Memory B cell (primary cell): ENCODE results near the gene NTN3.

ENCODE experiments used
- ATAC-seq: fragments of 150-1000 bp; cut with Tn5 transposase; 2 replicates; pipeline ENCODE4 v1.10.0; 2021; ENCODE audit warnings: low read depth, mild to moderate bottlenecking, moderate library complexity
- DNase-seq, 2 donors: peaks; one replicate each; pipeline ENCODE4 v3.0.0; 2022; ENCODE audit warnings: low spot score in 2 of 2
- H3K27ac Mint-ChIP-seq: one replicate; pipeline ENCODE4 v1.8.0; 2022; ENCODE audit warnings: mild to moderate bottlenecking, moderate library complexity, mixed read lengths
- H3K27me3 Mint-ChIP-seq: one replicate; pipeline ENCODE4 v1.8.0; 2022; ENCODE audit warnings: mixed read lengths
- H3K36me3 Mint-ChIP-seq: one replicate; pipeline ENCODE4 v1.8.0; 2022; ENCODE audit warnings: mild to moderate bottlenecking, mixed read lengths
- H3K4me1 Mint-ChIP-seq: one replicate; pipeline ENCODE4 v1.8.0; 2022; ENCODE audit warnings: mixed read lengths
- H3K4me3 Mint-ChIP-seq: one replicate; pipeline ENCODE4 v1.8.0; 2022; ENCODE audit warnings: mild to moderate bottlenecking, moderate library complexity, mixed read lengths
- H3K9me3 Mint-ChIP-seq: one replicate; pipeline ENCODE4 v1.8.0; 2022; ENCODE audit warnings: mixed read lengths

NTN3 gene

DNA sequence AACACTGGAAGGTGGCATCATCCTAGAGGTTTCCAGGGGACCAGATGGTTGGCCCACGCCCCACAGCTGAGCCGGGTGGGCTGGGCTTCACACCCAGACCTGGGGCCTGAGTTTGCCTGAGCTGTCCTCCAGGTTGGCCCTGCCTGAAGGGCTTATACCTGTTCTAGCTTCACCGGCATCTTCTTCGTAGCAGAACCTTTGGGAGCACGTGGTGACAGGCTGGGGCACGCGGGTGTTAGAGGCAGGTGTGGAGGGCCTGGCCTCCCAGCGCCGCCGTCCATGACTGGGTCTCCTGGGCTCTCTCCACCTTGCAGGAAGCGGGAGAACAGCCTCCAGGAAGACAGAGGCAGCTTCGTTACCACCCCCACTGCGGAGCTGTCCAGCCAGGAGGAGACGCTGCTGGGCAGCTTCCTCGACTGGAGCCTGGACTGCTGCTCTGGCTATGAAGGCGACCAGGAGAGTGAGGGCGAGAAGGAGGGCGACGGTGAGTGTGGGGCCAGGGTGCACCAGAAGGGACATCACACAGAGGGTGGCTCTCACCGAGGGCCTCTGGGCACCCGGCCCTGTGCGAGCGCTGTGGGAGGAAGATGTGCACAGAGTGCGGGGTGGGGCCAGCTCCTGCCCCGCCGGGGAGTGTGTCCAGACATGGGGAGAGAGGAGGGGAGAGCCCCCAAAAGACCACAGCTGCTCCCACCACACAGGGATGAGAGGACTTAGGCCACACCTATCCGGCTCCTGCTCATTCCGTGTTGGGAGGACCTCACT lies 15.8 kb upstream of the NTN3 start:
- Mint-ChIP-seq H3K27ac (no peak overlapping the region), H3K9me3 (no peaks in the 10 kb centered on the region), H3K36me3 (peaks cover 6% of the 10 kb centered on the region), H3K27me3 (peaks cover 2% of the 10 kb centered on the region), H3K4me1 (peaks cover 4% of the 10 kb centered on the region), H3K4me3 (no peak overlapping the region)
- ATAC-seq, result no peak
- no peak for DNase-seq

DNA sequence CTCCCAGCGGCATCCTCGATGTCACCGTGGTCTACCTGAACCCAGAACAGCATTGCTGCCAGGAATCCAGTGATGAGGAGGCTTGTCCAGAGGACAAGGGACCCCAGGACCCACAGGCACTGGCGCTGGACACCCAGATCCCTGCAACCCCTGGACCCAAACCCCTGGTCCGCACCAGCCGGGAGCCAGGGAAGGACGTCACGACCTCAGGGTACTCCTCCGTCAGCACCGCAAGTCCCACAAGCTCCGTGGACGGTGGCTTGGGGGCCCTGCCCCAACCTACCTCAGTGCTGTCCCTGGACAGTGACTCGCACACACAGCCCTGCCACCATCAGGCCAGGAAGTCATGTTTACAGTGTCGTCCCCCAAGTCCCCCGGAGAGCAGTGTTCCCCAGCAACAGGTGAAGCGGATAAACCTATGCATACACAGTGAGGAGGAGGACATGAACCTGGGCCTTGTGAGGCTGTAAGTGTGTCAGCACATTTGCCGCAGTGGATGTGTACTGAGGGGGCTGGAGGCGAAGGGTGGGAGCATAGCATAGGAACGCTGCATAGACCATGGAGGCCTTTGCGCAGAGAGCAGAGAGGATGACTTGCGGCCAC lies 14.4 kb upstream of the NTN3 start:
- DNase-seq (no peak), ATAC-seq (no peak)
- H3K4me3 Mint-ChIP-seq, result no peak overlapping the region
- peaks cover 4% of the 10 kb centered on the region for H3K4me1 Mint-ChIP-seq
- no peaks in the 10 kb centered on the region for H3K9me3 Mint-ChIP-seq
- H3K27ac Mint-ChIP-seq, result no peak overlapping the region
- H3K36me3 Mint-ChIP-seq, result peaks cover 4% of the 10 kb centered on the region
- H3K27me3 Mint-ChIP-seq, result peaks cover 2% of the 10 kb centered on the region

DNA sequence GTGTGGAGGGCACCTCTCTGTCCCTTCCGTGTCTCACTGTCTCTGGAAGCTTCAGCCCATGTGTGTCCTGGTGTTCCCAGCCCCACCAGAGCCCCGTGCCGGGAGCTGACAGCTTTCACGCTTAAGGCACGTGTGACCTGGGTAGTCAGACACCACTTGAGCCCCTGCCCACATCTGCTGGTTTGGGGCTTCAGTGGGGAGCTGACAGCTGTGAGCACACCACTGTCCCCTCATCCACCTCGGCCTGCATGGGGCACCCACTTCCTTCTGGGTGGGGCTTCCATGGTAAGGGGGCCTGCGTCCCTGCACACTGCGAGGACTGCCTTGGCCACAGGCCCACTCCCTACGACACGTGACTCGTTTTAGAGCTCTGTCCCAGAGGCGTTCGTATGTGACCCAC lies 13.8 kb upstream of the NTN3 start:
- H3K9me3 Mint-ChIP-seq, result no peaks in the 10 kb centered on the region
- H3K27me3 Mint-ChIP-seq, result peaks cover 2% of the 10 kb centered on the region
- DNase-seq, result no peak
- no peak overlapping the region for H3K27ac Mint-ChIP-seq
- ATAC-seq, result no peak
- peaks cover 4% of the 10 kb centered on the region for H3K4me1 Mint-ChIP-seq
- peaks cover 4% of the 10 kb centered on the region for H3K36me3 Mint-ChIP-seq
- H3K4me3 Mint-ChIP-seq, result no peak overlapping the region

DNA sequence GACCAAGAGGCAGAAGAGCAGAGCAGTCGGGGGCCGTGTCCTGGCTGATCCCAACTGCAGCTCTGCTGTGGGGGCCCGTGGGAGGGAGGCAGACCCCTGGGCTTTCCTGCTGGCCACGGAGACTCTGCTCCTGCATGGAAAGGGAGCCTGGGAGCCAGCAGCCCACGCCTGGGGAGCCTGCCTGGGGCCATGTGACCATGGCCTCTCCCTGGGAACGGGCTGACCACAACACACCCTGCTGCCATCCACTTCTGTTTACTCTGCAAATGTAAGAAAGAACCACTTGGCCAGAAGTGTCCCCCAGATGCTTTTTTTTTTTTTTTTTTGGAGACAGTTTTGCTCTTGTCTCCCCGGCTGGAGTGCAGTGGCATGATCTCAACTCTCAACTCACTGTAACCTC lies 13.2 kb upstream of the NTN3 start:
- Mint-ChIP-seq H3K9me3 (no peaks in the 10 kb centered on the region), H3K27me3 (peaks cover 2% of the 10 kb centered on the region), H3K27ac (no peak overlapping the region), H3K36me3 (peaks cover 4% of the 10 kb centered on the region), H3K4me1 (peaks cover 4% of the 10 kb centered on the region), H3K4me3 (no peak overlapping the region)
- DNase-seq (no peak), ATAC-seq (no peak)

DNA sequence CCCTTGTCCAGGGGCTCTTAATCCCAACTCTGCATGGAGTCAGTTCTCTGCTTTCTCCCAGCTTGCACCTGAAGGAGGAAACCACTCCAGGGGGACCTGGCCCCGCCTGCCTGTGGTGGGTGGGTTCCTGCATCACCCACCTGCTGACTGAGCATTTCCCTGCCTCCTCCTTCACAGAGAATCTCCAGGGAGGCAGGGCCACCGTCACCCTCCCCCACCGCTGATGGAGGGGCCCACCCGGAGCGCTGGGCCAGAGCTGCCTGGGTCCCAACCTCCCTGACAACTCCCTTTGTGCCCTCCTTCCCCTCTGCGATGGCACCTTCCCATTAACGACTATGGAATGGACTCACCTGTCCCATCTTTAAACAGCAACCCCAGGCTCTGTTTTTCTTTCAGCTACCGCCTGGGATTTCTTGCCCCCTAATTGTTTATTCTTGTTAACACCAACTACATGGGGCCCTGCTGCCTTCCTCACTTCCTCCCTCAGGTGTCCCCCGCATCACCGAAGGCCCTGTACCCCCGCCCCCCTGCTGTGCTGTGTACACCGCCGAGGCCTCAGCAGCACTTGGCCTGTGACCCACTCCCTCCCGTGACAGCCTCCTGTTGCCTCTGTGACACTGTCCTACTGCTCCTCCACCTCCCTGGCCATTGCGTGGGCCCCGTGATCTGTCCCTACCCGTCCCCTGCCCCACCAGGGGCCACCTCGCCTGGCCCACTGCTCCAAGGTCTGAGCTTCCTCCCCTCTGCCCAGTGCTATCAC lies 12.0 kb upstream of the NTN3 start:
- ATAC-seq (no peak), DNase-seq (no peak)
- peak overlapping the region; percentile 85 for H3K4me3 Mint-ChIP-seq
- H3K36me3 Mint-ChIP-seq, result no peaks in the 10 kb centered on the region
- H3K27ac Mint-ChIP-seq, result no peak overlapping the region
- peaks cover 2% of the 10 kb centered on the region for H3K27me3 Mint-ChIP-seq
- H3K4me1 Mint-ChIP-seq, result peaks cover 4% of the 10 kb centered on the region
- H3K9me3 Mint-ChIP-seq, result no peaks in the 10 kb centered on the region

DNA sequence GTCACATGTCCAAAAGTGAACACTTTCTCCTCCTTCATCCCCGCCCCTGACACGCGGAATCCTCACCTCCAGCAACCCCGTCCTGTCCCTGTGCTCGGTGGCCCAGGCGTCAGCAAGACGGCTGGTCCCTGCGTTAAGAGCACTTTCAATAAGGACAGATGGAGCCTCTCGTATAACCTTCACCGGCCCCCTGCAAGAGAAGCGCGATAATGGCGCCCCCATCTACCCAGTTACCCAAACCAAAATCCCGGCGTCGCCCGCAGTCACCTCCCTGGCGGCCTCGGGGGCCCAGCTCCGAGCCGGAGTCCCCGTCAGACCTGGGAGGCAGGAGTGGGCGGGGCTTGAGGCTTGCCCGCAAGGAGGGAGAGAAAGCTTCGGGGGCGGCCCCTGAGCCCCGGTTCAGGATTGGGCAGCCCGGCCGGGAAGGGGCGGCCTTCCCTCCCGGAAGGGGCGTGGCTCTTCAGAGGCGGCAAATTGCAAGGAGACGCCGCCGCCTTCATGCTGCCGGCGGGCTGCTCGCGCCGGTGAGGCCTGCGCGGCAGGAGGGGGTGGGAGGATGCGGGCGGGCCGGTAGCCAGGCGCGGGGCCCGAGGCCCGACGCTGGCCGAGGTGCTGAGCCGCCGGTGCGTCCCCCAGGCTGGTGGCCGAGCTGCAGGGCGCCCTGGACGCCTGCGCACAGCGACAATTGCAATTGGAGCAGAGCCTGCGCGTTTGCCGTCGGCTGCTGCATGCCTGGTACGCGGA lies 11.3 kb upstream of the NTN3 start, which contains the start of gene TEDC2:
Gene TEDC2, plus strand, starts transcription at position 463 of the 744 bp plus-strand sequence. Its CDS starts 36 bp downstream, at position 499.
- peaks cover 4% of the 10 kb centered on the region for H3K4me1 Mint-ChIP-seq
- no peaks in the 10 kb centered on the region for H3K36me3 Mint-ChIP-seq
- DNase-seq, result peak; percentile 89 to 93
- no peak within 1 kb of the TSS for H3K27ac Mint-ChIP-seq
- no peaks in the 10 kb centered on the region for H3K9me3 Mint-ChIP-seq
- ATAC-seq, result peak; percentile 99
- H3K4me3 Mint-ChIP-seq, result peak within 1 kb of the TSS; percentile 85
- peaks cover 2% of the 10 kb centered on the region for H3K27me3 Mint-ChIP-seq

DNA sequence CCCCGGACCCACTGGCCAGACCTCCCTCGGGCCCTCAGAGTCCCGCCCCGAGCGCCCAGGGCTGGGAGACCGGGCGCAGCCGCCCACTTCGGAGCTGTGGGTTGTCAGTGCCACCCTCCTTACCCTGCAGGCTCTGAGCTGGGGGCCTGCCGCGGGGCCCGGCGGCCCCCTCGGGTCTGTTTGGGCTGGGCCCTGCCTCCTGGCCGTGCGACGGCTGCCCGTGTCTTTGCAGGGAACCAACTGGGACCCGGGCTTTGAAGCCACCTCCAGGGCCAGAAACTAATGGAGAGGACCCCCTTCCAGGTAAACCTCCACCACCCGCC lies 10.7 kb upstream of the NTN3 start:
- Mint-ChIP-seq H3K4me3 (no peak overlapping the region), H3K36me3 (no peaks in the 10 kb centered on the region), H3K9me3 (no peaks in the 10 kb centered on the region), H3K27me3 (peaks cover 2% of the 10 kb centered on the region), H3K27ac (no peak overlapping the region), H3K4me1 (peaks cover 4% of the 10 kb centered on the region)
- ATAC-seq (no peak), DNase-seq (no peak)

DNA sequence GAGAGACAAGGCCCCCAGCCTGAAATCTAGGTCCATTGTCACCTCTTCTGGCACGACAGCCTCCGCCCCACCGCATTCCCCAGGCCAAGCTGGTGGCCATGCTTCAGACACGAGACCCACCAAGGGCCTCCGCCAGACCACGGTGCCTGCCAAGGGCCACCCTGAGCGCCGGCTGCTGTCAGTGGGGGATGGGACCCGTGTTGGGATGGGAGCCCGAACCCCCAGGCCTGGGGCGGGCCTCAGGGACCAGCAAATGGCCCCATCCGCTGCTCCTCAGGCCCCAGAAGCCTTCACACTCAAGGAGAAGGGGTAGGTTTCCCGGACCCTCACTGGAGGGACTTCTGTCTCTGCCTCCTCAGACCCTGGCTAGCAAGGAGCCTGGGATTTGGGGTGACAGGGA lies 10.2 kb upstream of the NTN3 start:
- Mint-ChIP-seq H3K27ac (no peak overlapping the region), H3K9me3 (no peaks in the 10 kb centered on the region), H3K4me3 (peak overlapping the region; percentile 24), H3K4me1 (peaks cover 4% of the 10 kb centered on the region), H3K36me3 (no peaks in the 10 kb centered on the region), H3K27me3 (peaks cover 2% of the 10 kb centered on the region)
- ATAC-seq (no peak), DNase-seq (no peak)

DNA sequence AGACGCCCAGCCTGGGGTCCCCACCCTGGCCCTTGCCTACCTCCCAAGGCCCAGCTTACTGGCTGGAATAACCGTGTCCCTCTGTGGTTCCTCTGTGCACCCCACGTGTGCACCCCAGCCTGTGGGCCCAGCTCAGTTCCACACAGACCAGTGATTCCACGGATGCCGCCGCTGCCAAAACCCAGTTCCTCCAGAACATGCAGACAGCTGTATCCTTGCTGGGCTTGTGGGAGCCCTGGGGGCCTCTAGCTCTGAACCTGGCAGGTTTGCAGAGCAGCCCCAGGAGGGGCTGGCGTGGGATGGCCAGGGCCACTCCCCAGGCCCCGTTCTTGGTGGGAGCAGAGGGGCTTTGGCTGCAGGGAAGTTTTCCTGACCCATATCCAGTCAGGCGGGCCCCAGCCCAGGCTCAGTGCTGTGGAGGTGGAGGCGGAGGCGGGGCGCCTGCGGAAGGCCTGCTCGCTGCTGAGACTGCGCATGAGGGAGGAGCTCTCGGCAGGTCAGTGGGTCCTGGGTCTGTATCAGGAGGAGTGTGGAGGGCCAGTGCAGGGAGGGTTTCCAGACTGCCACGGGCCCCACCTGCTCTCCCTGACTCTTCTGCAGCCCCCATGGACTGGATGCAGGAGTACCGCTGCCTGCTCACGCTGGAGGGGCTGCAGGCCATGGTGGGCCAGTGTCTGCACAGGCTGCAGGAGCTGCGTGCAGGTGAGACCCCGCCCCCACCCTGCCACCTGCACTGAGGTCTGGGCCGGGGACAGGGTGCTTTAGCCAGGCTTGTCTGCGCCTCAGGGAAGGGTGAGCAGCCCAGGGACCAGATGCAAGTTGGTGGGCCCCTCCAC lies 8.8 kb upstream of the NTN3 start:
- peaks cover 6% of the 10 kb centered on the region for H3K4me1 Mint-ChIP-seq
- H3K36me3 Mint-ChIP-seq, result no peaks in the 10 kb centered on the region
- H3K4me3 Mint-ChIP-seq, result no peak overlapping the region
- no peaks in the 10 kb centered on the region for H3K9me3 Mint-ChIP-seq
- no peak for DNase-seq
- ATAC-seq, result no peak
- H3K27ac Mint-ChIP-seq, result no peak overlapping the region
- peaks cover 2% of the 10 kb centered on the region for H3K27me3 Mint-ChIP-seq

DNA sequence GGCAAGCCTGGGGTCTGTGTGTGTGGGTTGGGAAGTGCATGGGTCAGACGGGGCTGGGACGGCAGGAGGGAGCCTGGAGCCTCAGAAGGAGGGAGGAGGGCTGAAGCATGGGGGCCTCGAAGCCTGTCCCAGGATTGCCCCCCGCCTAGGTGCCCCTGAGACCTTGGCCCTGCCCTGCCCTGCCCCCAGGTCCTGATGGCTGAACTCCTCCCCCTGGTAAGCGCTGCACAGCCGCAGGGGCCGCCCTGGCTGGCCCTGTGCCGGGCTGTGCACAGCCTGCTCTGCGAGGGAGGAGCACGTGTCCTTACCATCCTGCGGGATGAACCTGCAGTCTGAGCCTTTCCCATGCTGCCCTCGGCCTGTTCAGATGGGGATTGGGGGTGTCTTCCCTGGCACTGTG lies 6.8 kb upstream of the NTN3 start:
- H3K9me3 Mint-ChIP-seq, result no peaks in the 10 kb centered on the region
- no peak overlapping the region for H3K4me3 Mint-ChIP-seq
- H3K4me1 Mint-ChIP-seq, result peaks cover 15% of the 10 kb centered on the region
- no peak for DNase-seq
- no peak for ATAC-seq
- no peaks in the 10 kb centered on the region for H3K36me3 Mint-ChIP-seq
- H3K27me3 Mint-ChIP-seq, result peaks cover 3% of the 10 kb centered on the region
- no peak overlapping the region for H3K27ac Mint-ChIP-seq

DNA sequence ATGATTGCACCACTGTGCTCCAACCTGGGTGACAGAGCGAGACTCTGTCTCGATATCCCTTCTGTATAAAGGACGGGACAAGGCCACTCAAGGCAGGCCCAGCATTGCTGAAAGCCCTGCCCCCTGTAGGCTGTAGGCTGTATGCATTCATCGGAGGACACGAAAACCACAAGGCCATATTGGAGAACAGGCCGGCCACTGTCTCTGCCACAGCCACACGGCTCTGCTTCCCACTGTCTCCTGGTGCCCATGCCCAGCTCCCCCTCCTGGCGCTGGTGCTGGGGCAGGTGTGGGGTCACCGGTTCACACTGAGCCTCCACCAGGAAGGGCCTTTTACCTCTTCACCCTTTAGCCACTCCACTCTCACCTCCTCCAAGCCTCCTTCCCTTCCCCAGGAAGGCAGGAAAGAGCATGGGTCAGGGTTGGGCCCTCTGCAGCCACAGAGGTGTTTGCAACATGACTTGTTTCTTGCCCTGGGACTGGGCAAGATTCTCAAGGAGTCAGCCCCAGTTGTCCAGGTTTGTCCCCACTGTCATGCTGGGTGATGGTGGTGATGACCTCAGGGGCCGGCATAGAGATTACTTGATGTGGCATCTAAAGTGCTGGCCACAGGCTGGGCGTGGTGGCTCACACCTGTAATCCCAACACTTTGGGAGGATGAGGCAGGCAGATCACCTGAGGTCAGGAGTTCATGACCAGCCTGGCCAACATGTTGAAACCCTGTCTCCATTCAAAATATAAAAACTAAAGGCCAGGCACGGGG lies 5.3 kb upstream of the NTN3 start:
- H3K4me3 Mint-ChIP-seq, result no peak overlapping the region
- no peaks in the 10 kb centered on the region for H3K9me3 Mint-ChIP-seq
- H3K27me3 Mint-ChIP-seq, result peaks cover 10% of the 10 kb centered on the region
- H3K4me1 Mint-ChIP-seq, result peaks cover 22% of the 10 kb centered on the region
- no peaks in the 10 kb centered on the region for H3K36me3 Mint-ChIP-seq
- DNase-seq (no peak), ATAC-seq (no peak)
- H3K27ac Mint-ChIP-seq, result no peak overlapping the region

DNA sequence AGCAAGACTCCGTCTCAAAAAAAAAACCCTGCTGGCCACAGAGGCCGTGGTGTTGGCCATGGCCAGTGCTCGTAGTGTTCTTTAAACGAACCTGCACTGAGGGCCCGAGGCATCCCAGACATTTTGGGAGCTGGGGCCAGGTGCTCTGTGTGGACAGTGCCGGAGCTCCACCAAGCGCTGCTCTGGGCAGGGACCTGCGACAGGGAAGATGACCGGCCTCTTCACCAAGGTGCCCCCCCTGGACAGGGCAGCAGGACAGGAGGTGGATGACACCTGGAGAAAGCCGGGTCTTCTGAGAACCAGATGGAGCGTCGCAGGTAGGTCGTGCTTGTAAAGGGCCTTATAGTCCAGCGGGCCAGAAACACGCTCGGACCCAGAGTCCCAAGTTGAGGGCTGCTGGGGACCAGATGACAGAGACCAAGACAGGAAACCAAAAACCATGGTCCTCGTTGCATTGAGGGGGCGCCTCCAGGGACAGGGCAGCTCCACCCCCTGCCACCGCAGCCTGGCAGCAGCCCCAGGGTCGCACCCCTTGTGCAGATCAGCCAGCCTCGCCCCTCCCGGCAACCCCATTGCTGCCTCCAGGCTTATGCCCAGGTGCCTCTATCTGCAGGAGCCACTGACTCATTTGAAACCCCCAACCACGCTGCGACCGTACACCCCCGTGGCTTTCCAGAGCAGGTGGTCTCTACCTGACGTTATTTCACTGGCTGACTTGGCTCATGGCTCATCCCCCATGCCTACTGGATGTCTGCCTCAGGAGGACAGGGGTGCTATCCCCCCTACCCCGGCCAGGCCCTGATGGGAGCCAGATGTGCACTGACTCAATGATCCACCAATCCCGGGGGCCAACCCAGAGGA lies 4.2 kb upstream of the NTN3 start:
- no peaks in the 10 kb centered on the region for H3K9me3 Mint-ChIP-seq
- H3K27ac Mint-ChIP-seq, result no peak overlapping the region
- H3K4me3 Mint-ChIP-seq, result peak overlapping the region; percentile 43
- no peaks in the 10 kb centered on the region for H3K36me3 Mint-ChIP-seq
- DNase-seq, result peak in 1 of 2 donors; percentile 28
- H3K27me3 Mint-ChIP-seq, result peaks cover 10% of the 10 kb centered on the region
- ATAC-seq, result no peak
- peaks cover 22% of the 10 kb centered on the region for H3K4me1 Mint-ChIP-seq
